Measurements from ENCODE around the gene CLCA1. TPM values are rescaled to one million over a fixed set of nuclear protein-coding genes. Genes with fewer than 3 reads are reported as not detected.

The CLCA1 gene
- total RNA-seq, 1 experiment from 2014 or later = not detected

DNA sequence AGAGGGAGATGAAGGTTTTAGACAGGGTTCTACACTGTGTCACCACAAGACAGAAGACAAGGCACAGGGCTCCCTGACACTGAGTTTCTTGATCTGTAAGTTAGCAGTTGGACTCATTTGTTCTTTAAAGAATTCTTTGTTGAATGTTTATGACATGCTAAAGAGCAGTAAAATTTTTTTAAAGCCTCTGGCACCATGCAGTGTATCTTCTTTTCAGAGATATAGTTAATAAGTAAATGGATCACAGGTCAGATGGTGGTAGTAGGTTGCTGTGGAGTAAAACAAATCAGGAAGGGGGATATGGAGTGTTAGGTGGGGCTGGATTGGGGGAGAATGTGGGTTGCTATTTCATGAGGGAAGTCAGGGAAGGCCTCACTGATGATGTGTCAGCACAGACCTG is 80.1 kb downstream of the CLCA1 start:
- no peak for DNase-seq (ENCODE audit: low spot score)

Other genes with a start within 250 kb of the CLCA1 start
- 6.2 and 9.7 TPM in 2 replicates for gene ODF2L, start 72.6 kb upstream of the CLCA1 start, total RNA-seq (2014; rRNA removed; shearing (Covaris generic))
- not detected in 2 replicates for gene CLCA2, start 44.8 kb upstream of the CLCA1 start, total RNA-seq (2014; rRNA removed; shearing (Covaris generic))
- gene CLCA4, start 78.2 kb downstream of the CLCA1 start, total RNA-seq (2014; rRNA removed; shearing (Covaris generic)) = 0.23 and 0.36 TPM in 2 replicates
- gene SH3GLB1, start 235.6 kb downstream of the CLCA1 start, total RNA-seq (2014; rRNA removed; shearing (Covaris generic)) = 17.0 and 18.1 TPM in 2 replicates

Data from HT-29 (cell line).